ENCODE results near the gene CHD2.

The CHD2 gene

DNA sequence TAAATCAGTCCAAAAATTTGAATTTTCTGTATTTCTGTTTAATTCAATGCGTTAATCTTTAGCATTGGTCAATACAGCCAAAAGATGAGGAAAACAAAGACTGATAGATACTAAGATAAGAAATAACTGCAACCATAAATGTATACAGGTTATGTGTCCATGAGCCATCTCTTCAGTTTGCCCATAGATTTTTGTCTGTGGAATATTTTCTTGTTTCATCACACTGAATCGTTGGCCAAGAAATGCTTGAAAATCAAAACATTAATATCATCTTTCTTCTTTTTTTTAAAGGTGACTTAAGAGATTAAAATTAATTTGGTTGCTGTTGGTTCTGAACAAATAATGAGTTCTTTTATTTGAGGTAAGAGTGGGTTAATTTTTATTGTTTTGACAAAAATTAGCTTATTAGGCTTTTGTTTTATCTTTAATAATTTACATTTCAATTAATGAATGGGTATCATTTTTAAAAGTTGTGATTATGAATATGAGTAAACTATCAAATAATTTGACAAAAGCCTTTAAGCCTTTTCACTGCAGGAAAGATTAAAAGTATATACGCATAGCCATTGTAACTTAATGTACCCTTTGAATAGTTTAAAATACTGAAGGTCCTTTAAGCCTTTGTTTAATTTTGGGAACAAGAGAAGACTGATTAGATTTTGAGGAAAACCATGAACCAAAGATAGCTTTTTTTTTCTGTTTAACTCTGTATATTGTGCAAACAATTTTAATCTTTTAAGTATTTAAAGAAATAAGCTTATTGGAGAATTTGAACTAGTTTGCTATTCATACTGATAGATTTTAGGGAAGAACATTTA lies 14.7 kb upstream of the CHD2 start:
- no peak for DNase-seq (ENCODE audit: low read depth)

DNA sequence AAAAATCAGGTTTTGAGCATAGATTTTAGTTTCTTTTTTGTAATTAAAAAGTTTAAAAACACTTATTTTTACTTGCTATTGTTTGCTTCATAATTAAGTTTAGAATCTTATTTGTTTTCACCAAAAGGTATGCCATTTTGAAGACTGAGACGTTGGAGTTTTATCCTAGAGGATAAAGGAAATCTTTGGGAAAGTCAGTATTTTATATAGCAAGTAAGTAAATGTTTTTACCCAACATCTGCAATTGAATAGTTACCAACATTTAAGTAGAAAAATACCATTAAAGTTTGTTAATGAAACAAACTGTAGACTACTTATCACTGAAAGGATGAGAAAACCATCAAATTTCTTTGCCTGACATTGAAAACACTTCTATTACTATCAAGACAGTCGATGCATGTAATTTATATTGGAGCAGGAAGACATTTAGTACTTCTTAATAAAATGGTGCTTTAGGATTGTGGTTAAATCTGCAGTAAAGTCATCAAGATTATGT lies 14.0 kb upstream of the CHD2 start:
- no peak for DNase-seq (ENCODE audit: low read depth)

DNA sequence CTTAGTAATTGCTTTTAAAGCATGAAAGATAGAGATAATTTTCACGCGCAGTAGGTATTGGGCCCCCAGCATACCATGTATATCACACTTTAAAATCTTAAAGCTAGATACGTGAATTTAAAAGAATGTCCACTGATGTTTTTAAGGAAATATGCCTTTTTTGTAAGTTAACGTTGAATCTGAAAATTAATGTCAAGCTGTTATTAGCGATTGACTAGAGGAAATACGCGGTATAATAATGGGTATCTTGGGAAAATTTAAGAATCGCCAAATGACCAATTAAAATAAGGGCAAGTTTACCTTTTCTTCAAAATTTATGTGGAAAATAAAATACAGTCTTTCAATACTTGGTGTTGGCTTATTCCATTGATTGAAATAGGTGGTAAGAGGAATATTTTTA lies 13.3 kb upstream of the CHD2 start:
- DNase-seq (ENCODE audit: low read depth): no peak

DNA sequence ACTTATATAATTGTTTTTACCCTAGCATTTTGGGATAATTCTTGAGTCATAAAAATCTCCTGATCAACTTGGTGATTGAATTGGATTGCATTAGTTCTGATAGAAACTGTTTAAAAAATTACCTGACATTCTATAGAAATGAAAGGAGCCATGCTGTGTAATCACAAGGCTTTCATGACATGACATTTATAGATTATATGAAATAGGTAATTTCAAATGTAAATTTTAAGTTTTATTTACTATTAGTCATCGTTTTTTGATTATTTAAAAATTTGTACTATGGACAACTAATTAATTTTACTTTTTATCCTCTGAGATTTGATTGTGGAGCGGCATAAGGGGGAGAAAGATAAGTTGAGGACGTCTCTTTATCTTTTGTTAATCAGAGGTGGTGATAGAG lies 12.3 kb upstream of the CHD2 start:
- DNase-seq (ENCODE audit: low read depth): no peak

DNA sequence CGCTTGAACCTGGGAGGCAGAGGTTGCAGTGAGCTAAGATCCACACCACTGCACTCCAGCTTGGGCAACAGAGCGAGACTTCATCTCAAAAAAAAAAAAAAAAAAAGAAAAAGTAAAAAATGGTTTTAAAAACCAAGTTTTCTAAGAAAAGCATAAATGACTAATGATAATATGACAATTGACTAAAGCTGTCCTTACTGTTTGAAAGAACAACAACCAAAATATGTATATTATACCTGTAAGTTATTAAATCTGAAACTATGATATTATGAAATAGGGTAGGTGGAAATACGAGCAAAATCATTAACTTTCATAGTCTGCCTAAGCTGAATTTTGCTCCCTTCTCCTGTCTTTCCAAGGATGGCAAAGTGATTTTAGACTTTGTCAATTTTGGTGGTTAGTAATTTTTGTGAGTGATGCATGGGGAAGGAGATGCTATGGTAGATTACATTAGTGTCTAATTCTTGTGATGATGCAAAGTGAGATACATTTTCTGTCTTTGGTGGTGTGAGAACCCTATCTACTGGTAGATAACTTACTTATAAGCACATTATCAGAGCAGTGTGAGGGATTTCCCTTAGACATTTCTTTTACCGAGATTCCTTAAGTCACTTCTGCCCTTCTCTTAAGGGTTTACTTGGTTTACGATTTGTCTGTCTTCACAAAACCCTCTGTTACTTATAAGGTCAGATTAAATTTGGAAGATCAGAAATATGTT lies 10.6 kb upstream of the CHD2 start:
- DNase-seq (ENCODE audit: low read depth): no peak

DNA sequence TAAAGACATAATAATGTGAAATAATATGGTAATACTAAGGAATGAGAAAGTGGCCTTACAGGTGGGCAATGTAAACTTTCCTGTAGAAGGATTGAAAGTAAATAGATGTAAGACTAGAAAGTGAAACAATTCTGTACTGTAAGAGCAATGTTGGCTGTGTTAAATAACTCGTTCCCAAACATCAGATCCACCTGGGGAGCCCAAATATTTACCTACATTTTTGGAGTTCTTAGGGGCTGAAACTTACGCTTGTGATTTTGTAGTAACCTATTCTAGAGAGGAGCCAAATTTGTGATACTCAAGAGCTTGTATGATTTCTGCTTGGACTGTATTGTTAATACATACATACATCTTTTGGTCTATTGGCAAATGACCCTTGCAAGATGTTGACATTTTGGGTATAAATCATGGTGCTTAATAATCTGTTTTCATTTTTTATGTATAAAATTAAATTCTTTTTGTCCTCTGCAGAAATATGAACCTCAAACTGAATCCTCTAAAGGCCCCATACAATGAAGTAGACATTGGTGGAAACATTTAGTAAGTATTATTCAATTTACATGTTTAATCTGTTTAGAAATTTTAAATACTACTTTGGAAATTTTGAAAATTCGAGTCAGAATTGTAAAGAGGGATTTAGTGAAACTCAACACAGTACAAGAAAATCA lies 8.5 kb upstream of the CHD2 start:
- no peak for DNase-seq (ENCODE audit: low read depth)

DNA sequence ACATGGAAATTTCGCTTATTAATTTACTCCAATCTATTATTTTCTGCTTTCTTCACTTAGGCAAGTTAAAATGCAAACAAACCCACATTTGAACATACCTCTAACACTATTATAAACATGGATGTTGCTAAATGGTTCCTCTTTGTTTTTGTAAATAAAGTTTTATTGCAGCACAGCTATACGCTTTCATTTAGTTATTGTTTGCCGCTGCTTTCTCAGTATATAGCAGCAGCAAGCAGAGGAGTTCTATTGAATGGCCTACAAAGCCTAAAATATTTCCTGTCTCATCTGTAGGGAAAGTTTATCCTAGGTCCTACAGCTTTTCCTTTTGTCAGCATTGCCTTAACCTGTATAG lies 7.9 kb upstream of the CHD2 start:
- no peak for DNase-seq (ENCODE audit: low read depth)

DNA sequence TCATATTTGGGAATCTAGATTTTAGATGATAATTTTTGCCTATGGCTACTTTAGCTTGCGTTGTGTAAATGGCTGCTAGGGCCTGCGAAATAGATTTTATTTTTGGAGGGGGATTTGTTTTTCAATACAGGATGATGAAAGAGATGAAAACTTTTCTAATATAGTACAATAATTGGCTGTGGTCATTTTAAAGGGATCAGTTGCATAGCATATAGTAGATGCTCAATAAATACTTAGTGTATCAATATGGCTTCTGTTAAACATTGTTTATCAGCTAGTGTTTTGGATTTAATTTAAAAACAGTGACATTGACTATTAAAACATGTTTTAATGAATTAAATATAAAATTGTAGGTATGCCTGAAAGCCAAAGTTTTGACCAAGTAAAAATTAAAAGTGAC lies 6.9 kb upstream of the CHD2 start:
- DNase-seq (ENCODE audit: low read depth): no peak

DNA sequence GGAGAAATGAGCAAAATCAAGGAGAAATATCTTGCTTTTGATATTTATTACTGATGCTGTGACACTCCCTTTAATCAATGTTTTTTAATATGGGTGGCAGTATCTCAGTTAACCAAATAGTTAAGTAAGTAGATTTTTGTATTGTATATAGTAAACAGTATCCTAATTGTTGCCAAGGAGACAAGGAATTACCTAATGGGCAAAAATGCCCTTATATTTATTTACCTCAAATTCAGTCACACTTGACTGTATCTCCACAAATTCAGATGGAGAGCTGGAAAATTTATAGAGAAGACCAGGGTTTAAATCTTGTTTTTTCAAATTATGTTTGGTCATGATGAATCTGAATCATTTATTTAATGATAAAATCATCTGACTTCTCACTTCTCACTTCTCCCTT lies 3.6 kb upstream of the CHD2 start:
- DNase-seq (ENCODE audit: low read depth): no peak

DNA sequence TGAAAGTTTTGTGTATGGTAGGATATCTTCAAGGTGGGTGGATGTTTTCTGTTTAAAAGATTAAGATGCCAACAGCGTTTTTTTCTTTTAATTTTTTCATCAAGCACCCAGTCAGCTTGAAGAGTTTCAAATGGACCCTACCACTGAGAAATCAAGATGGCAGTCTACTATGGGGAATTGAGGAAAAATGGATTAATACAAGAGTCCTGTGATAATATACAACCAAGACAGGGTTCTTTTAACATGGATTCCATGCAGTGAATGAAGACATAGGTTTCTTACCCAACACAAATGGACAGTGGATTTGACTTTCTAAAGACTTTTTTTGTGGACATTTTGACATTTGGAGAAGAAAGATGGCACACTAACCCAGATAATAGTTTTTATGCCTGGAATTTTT lies 2.5 kb upstream of the CHD2 start:
- DNase-seq (ENCODE audit: low read depth): no peak

DNA sequence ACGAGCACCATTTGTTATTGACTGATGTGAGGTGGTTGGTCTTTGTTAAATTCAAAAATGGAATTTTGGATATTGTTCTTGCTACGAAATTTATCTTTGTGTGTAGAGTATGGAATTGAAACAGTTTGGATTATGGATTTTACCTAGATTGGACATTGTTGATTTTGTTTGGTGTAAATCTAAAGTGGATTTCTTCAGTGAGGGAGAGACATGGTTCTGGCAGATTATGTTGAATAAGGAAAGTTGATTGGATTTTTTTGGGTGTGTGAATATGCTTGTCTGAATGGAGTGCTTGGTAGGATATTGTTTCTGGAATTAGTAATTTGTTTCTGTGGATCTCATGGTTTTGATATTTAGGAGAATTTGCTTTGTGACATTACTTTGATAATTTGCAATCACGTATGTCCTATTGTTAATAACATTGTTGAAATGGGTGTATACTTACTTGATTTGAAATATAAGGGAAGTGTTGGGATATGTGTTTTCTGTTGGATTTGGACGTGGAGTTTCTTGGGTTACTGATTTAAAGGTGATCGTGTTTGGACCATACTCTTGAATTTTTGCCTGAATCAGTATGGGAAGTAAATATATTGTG lies 1.0 kb upstream of the CHD2 start:
- DNase-seq (ENCODE audit: low read depth): no peak

DNA sequence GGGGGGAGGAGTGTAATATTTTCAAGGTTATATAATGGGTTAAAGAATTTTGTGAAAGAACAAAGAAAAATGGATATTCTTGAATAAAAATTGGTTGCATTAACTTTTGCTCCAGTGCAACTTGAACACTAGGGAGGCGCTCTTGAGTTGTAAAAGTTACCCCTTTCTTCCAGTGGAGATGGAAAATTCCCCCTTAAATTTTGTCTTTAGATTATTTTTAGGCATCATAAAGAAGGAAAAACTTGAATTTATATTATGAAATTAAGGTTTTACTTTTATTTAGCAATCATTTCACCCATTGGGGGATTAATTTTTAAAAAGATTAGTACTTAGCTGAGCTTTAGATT lies 550 bp upstream of the CHD2 start:
- DNase-seq (ENCODE audit: low read depth): no peak

DNA sequence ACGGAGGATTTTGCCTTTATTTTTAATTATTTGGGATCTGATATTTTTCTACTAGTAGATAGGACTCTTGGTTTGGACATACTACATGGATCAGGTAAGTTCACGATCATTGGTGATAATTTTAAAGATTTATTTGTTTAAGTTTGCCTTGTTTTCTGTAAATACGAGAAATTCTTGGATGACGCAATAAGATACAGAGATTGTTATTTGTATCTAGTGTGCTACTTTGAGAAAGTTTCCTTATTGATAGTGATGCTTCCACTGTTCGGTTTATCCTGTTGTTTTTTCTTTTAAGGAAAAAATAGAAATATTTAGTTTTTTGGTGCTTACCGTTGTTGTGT lies 577 bp downstream of the CHD2 start:
- no peak for DNase-seq (ENCODE audit: low read depth)

DNA sequence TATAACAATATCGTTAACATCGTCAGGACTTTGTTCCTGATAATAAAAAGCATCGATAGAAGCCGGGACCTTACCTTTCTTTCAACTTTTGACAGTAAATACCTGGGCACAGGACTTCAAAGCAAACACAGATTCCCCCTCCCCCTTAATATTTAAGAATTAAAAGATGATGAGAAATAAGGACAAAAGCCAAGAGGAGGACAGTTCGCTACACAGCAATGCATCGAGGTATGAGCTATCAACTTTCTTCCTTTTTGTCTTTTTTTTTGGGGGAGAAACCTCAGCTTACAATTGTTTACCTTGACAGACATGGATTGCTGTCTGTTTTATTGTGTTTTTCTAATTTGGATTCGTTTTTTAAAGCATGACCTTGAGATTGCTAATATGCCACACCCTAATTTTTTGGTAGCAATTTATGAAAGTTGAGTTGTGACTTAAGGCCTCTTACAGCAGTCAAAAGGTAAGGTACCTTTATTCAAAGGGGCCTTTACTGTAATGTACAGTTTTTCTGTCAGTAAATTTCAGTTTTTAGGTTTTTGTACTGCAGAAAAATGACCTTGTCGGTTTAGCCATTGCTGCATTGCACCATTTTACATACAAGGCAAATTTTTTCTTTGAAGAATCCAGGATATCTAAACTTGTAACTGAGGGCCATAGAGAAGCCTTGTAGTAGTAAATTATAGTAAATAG lies 1.1 kb downstream of the CHD2 start:
- no peak for DNase-seq (ENCODE audit: low read depth)

DNA sequence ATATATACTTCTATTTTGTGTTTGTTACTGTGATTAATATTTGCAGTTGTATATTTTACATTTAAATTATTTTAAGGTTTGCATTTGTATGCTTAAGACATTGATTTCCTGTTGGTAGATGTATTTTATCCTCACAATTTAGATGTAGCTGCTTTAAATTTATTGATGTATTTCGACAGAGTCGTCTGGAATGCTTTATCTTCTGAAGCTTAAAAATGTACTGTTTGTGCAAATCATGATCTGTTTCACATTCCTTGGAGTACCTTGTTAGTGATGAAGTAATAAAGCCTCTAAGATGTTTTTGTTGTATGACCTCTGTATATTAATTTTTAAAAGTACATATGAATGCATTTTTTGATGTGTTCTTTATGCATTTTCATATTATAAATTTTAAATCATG lies 1.9 kb downstream of the CHD2 start:
- DNase-seq (ENCODE audit: low read depth): no peak

DNA sequence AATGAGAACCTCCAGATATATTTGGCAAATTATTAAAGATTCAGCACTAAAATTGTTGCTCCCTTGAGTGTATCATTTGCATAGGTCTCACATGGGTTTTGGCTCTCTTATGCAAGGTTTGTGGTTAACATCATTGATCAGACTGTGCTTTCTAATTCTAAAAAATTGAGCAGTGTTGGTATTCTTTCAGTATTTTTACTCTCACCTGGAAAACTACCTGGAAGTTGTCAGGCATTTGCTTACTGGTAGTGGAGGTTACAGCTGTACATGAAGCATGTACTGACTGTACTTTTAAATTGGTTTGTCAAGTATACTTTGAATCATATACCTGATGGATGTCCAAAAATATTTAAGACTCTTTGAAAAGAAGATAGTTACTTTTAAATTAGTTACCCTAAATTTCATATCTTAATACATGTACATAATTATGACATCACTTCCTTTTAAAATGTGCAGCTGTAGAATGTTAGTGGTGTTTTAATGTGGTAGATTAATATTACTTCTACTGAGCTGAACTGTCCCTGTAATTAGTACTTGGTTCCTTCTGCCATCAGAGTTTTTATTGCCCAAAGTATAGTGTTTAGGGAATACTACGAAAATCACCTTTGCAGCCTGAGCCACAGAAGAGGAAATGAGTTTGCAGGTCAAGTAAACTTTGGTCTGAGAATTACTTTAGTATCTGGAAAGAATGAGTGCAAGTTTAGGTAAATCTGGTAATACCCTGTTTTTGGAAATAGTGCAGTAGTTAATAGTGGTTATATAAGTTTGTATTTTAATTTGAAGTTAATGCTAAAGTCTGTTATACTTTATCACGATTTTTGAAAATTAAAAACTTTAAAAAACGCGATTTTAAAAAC lies 2.8 kb downstream of the CHD2 start:
- DNase-seq (ENCODE audit: low read depth): no peak

DNA sequence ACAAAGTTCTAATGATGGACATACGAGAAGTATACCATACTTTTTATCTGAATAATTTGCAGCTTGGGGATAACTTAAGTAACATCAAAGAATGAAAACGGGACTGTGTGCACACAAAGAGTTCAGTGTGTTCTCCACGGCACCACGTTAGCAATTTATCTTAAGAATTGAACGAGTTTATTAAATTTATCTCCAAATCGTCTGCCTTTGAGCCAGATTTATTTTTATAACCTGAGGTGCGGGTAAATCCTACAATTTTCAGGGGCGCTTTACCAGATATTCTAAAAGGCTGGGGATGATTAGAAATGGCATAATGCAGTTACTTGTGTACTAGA lies 3.5 kb downstream of the CHD2 start:
- no peak for DNase-seq (ENCODE audit: low read depth)

DNA sequence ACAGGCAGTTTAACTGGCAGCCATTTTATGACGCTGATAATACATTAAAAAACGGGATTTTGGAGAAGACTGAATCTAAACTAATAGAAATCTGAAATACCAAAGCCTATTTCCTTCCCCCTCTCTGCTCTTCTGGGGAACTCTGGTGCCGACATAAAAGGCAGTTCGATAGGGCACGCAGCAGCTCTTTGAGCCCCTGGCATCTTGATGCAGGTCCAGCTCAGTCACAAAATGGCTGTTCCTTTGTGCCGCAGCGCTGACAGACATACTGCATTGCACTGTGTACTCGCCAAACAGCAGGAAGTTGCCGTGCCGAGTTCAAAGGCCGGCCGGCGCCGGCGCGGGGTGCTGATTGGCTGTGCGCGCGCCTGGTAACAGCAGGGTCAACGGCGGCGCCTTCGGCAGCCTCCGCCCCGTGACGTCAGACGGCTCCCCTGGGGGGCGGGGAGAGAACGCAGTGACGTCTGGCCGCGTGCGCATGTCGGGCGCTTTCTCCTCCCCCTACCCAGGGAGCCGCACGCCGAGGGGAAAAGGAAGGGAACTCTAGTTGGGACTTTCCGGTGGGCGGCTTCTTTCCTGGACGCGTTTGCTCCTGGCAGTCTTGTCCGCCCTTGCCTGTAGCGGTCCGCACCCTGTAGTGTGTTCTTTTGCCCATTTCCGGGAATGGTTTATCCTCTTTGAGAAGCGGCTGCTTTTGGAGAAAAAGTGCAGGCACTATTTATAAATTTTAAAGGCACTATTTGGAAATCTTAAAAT lies 4.0 kb downstream of the CHD2 start:
- peak; percentile 99 for DNase-seq (ENCODE audit: low read depth)

DNA sequence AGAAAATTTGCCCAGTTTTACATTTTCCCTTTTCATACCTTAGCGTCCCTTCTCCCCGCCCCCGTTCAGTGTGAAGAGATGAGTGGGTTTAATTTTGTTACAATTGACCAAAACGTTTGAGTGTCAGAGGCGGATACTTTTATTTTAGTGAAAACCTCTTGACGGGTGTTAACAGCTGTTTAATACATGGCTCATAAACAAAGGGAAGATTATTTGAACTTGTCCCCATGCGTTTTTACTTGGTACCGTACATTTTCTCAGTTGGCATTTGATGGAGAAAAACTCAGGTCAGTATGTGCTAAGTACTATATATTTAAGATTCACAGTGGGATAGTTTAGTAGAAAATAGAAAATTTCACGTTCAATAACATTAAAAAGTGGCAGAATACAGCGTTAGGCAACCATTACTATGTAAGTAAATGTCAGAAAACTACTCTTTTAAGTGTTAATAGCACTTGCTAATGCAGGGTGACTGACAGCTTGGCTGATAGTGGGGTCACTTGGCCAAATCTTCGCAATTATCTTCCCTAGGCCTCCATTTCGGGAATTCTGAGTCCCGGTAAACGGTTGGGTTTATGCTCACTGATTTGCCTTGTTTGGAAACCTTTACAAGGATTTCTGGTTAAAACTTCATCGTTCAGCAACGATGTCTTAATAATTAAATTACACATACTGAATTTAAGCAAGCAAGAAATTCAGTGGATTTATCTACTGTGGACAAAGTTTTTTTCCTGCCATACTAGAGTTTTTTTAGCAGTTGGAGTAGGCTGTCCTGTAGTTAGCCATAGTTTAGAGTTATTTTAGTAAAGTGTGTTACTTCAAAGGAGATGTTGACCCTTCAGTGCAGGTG lies 4.8 kb downstream of the CHD2 start:
- DNase-seq (ENCODE audit: low read depth): no peak

DNA sequence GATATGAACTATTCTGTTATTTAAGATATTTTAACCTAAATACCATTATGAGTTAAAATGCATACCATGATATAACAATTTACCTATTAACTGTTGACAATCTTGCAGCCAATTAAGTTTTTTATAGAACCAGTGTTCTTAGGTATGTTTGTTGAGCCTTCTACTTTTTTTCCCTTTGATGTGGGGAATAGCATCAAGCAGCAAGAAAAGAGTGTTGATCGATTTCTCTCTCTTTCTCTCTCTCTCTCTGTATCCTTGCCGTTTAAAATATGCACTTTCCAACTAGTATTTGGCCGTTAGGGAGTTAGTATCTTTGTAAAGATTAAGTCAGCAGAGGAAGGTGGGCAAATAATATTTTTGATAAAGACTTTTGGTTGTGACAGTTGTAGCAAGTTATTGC lies 5.9 kb downstream of the CHD2 start:
- DNase-seq (ENCODE audit: low read depth): no peak
